Stimulated activated CD4-positive, alpha-beta T cell treated with anti-CD3 and anti-CD28 coated beads, Interleukin-1b, Interleukin-23, amount 100 ng/mL, for 1 hour (primary cell): Measurements from ENCODE around the gene DUSP10.

Source experiments
- DNase-seq, 2 donors: peaks; one replicate each; pipeline ENCODE4 v3.0.0-alpha.2; 2020; ENCODE audit warnings: low read depth in 2 of 2

DUSP10 gene

DNA sequence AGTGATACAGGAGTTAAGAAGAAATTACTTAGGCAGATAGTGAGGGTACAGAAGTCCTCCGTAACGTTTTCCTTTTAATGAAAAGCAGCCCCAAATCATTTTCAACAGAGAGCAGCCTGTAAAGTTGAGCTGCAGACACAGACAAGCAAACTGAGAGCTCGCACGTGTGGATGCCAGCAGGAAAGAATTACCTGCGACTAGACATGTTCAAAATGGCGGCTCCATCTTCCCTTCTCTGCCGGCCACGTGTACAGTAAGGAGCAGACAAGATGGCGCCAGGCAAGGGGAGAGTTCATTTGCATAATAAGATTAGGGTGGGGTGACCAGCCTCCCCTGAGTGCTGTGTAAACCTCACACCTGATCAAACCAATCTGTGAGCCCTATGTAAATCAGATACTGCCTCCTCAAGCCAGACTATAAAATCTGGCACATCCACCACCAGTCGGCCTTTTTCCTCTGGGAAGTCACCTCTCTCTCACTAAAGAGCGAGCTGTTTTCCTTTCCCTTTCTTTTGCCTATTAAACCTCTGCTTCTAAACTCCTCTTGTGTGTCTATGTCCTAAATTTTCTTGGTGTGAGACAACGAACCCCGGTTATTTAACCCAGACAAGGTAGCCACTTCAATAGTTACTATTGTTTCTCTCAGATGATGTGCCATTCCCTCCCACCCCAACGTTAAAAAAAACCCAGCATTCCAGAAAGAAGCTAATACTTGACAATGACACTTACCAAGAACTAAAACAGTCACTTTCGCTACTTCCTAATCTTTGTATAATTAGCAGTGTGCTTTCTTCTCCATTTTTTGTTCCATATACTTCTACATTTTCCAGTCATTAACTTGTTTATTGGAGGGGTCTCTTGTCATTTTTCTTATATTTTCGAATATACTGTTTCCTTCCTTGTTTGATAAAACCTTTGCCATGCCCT, 27.4 kb downstream of the DUSP10 start:
- no peak for DNase-seq

DNA sequence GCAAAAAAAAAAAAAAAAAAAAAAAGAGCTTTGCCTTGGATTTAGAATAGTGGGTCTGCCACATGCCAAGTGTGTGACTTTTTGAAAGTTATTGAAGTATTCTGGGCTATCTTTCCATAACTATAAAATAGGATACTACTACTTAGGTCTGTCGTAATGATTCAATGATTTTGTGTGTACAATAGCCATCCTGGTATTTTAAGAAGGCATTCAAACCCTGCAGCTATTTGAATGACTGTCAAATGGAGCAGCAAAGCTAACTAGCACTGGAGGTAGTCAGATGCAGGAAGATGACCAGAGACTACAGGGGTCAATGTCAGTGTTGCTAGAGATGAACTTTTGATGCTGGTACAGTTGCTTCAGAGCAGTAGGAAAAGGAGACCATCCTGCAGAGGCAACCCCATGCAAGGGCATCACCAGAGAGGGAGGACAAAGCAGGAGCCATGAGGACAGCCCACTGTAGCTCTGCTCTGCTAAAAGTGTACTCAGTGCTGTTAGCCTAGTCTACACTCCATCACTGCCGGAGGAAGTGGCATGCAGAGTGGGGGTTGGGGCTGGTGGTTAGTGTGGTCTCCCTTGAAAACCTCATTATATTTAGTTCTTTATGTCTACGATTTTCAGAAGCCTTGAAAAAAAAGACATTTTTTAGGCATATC, 29.0 kb downstream of the DUSP10 start:
- DNase-seq = peak; percentile 24 to 47

DNA sequence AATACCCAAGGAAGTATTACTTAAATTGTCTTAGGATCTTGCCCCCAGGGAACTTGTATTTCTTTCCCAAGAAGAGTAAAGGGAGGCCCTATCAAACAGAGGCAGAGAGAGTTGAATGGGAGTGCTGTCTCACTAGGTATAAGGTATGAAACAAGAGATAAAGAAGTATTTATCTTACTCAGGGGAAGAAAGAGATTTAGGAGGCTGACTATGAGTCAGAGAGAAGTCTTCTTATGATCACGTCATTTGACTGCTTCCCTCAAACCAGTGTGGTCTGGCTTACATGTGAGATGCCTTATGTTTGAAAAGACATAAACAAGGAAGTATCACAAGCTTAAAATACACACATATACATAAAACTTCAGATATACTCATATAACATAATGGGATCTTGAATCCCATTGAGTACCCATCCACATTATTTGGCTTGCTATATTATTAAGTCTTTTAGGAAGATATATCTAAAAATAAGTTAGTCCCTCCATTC, 29.6 kb downstream of the DUSP10 start:
- DNase-seq = no peak

DNA sequence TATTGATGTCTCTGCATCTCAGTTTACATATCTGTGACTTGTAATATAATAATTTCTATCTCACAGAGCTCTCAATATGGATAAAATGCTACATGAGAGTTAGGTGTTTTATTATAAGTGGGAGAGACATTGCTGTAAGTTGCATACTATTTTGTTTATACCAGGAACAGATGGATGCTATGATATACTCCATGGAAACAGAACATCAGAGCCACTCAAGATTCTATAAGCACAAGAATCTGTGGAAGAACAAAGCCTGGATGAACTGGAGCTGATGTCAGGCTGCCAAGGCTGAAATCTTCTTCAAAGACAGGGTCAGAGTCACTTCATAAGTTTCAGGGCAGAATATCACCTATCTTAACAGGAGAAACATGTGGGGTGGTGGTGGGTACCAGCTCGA, 30.2 kb downstream of the DUSP10 start:
- no peak for DNase-seq

- no peak for DNase-seq
Observed at GRCh38 chr1:221711063-221711577, 30.8 kb downstream of the DUSP10 start.

DNA sequence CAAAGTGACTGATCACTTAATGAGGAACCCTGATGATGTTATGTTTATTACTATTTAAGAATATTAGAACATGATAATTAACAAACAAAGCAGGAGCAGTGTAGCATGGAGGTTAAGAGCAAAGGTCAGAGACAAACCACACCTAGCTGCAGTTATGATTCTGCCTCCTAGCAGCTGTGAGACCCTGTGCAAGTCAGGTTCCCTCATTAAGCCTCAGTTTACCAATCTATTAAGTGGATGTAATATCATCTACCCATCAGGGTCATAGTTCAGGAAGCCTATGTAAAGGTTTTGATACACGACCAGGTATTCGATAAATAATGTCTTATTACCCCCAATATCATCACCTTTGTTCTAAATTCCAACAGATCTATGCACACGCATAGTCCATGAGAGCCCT, 32.0 kb downstream of the DUSP10 start:
- no peak for DNase-seq

- DNase-seq = peak in 1 of 2 donors; percentile 22
Observed at GRCh38 chr1:221708987-221709386, 32.9 kb downstream of the DUSP10 start.

DNA sequence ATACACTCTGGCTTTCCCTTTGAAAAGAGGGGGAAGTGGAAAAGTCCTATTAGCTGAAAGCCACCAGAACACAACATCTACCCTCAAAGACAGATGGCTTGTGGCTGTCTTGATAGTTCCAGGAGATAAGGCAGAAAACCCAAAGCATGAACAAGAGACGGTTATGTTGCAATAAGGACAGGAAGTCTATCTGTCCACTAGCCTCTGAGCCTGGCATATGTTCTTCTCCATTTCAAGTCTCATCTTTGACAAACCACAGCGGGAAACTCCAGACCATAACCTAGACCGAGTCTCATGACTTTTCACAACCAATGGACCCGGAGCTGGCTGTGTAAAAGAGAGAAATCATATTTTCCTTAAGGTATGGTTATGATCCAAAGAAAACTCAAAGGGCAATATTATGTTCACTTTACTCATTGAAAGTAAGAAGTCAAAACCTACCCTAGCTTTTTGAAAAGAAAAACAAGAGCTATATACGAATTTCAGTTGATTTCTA, 33.8 kb downstream of the DUSP10 start:
- DNase-seq = no peak

DNA sequence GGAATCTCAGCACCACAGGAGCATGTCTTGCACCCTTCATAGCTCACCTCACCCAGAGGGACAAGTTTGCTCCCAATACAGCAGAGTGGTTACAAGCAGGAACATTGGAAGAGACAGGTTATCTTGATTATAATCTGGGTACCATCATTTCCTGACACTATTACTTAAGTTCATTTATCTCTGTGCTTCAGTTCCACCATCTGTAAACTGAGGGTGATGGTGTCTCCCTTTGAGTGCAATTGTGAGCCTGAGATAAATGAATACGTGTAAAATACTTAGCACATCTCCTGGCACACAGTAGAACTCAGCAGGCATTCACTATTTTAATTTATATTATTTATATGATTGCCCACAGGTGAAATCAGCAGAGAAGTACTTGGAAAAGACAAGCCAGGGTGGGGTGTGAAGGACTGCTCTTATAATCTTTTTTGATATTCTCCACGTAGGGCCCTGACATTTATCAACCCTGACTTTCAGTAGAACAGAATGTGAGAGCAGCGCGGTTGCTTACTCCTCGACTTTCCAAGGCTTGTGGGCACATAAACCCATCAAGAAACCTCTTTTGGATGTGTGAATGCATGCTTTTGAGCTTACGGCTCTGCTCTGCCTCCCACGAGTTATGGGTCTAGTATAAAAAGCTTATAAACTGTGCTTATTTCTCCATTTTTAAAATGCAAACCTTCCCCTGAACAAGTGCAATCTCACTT, 34.9 kb downstream of the DUSP10 start:
- DNase-seq = no peak

DNA sequence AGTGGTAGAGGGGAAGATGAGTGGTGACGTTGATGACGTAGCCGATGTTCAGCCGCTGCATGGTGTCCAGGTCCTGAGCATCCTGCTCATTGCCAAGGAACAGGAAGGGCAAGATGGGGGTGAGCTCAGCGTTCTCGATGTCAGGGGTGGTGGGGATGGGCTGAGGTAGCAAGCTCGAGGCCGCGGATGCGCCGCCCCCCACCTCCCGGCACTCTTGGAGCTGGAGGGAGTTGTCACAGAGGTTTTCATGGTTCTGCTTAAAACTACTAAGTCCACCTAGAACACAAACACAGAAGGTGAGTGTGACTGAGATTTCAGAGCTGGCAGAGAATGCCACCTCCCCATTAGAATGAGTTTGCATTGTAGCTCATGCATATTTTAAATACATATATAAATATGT, 35.7 kb downstream of the DUSP10 start:
- DNase-seq = no peak

GRCh38 chr1:221704306-221704705, 37.6 kb downstream of the DUSP10 start:
- DNase-seq = no peak

DNA sequence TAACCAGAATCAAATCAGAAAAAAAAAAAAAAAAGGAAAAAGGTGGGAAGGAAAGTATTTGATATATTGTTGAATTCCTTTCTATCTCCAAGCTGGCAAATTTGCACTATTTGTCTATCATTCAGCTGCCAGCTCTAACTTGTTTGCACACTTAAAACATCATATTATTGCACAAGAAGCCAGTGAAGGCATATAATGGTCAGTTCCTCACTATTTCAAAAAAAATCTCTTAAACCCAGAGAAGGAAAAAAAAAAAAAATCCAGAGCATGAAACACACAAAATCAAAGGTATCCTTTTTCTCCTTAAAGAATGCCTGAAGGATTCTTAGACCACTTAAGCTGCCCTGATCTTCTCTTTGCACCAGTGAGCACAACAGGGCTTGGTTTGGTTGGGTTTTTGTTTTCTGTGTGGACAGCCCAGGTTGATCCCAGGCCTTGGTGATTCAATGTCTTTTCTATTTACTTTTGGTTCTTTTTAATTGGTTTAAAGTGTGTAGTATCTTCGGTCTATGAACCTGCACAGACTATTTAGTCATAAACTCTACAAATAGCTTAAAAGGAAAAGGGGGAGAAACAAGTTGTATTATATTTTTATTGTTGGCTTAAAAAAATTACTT, 40.2 kb downstream of the DUSP10 start:
- DNase-seq = no peak

- no peak for DNase-seq
Observed at GRCh38 chr1:221700948-221701347, 40.9 kb downstream of the DUSP10 start.

DNA sequence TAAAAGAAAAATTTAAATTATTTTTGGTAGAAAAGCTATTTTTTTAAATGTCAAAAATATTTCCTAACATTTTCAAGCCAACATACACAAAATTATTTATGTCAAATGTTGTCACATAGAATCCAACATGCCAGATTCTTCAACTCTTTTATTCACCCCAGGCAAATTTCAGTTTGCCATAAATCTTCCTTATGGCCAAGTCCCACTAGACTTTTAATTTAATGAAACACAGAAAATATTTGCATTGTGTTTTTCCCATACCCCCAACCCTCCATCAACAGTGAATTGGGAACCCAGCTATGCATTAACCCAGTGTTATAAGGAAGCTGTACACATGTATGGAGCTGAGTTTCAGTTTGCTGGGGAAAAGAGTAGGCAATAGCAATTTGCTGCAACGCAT, 41.4 kb downstream of the DUSP10 start:
- DNase-seq = no peak

DNA sequence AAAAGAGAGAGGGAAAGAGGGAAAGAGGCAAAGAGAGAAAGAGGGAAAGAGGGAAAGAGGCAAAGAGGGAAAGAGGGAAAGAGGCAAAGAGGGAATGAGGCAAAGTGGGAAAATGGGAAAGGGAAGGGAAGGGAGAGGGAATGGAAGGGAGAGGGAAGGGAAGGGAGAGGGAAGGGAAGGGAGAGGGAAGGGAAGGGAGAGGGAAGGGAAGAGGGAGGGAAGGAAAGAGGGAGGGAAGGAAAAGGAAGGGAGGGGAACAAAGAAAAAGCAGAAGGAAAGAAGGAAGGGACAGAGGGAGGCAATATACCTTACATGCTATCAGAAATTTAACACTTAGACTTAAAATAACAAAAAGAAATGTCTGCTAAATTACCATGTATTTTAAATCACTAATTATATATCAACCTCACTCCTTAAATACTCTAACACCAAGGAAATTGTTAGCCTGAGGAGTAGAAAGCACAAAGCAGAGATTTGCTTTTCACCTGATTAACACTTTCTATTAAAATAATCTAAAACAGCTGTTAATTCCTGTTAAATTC, 41.8 kb downstream of the DUSP10 start:
- no peak for DNase-seq

DNA sequence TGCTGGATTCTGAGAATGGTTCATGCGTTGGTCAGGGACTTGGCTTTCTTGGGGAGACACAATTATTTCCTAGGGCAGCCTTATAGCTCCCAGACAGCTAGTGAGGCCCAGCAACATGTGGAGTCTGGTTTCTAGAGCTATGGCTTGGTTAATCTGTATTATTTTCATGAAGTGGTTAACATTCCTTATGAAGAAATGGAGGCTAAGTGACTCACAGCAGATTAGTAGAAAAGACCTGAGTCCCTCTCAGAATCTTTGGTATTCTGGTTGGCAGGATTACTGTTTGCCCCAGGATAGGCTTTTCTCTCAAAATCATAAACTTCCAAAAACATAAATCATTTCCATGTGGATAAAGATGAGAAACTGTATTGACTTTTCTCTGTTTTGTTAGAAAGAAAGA, 42.3 kb downstream of the DUSP10 start:
- DNase-seq = no peak

- no peak for DNase-seq
Observed at GRCh38 chr1:221698579-221699349, 43.1 kb downstream of the DUSP10 start.

DNA sequence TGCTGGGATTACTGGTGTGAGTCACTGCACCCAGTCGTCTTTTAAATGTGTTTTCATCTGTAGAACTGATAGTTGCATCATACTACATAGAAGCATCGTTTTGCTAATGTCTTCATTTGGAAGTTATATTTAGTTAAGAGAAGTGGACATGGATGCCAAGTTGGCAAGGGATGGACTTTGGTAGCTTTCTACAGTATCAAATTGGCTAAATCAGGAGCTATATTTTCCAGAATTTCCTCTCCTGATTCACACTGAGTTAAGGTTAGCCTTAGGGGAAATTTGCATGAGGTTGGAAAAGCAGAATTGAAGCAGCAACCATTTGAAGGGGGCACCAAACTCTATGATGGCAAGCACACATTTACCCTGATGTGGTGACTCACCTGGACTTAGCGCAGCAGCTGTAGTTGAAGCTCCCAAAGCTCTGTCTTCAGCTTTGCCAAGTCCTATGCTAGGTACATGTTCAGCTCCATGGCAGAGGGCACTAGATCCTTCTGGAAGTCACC, 43.9 kb downstream of the DUSP10 start:
- DNase-seq = no peak

- DNase-seq = no peak
Observed at GRCh38 chr1:221696718-221697461, 45.0 kb downstream of the DUSP10 start.

DNA sequence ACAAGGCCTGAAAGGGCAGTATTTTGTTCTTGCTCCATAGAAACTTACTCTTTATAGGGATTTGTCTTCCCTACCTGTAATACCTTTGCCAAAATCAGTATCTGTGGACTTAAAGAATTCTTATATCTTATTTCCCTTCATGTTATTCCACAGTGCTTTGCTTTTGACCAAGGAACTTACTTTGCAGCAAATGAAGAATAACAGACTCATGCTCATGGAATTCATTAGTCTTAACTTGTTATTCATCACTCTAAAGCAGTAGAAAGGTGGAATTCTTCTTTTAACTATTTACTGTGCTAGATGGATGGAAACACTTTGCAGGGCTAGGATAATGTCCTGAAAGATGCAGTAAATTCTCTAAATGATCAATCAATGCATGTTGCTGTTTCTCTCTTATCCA, 45.9 kb downstream of the DUSP10 start:
- no peak for DNase-seq
